ENCODE measurements around the gene FLT1. TPM values are rescaled to one million over a fixed set of nuclear protein-coding genes. Genes with fewer than 3 reads are reported as not detected.

FLT1 gene
- total and polyA plus RNA-seq, 12 donors = 15.2 to 76.3 (median 44.5) TPM

DNA sequence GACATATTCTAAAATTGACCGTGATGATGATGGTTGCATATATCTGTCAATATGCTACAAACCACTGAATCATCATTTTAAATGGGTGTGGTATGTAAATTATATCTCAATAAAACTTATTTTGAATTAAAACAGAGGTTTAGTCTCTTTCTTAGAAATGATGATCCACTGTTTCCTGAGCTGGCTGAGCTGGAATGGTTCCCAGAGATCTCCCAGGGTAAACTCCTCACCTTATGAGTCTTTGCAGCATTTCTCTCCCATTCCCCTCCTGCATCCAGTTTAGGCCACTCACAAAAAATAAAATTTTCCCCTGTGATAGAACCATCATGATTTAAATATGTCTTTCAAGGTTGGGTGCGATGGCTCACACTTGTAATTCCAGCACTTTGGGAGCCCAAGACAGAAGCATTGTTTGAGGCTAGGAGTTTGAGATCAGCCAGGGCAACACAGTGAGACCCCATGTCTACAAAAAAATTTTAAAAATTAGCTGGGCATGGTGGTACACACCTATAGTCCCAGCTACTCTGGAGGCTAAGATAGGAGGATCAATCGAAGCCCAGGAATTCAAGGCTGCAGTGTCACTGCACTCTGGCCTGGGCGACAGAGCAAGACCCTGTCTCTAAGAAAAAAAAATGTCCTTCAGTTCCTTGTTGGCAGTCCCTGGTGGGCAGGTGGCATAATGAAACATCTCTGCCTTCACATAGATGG, 46.1 kb downstream of the FLT1 start:
- peaks cover 0 to 46% (median 12%) of the 10 kb centered on the region in 11 donors for H3K9me3 ChIP-seq

DNA sequence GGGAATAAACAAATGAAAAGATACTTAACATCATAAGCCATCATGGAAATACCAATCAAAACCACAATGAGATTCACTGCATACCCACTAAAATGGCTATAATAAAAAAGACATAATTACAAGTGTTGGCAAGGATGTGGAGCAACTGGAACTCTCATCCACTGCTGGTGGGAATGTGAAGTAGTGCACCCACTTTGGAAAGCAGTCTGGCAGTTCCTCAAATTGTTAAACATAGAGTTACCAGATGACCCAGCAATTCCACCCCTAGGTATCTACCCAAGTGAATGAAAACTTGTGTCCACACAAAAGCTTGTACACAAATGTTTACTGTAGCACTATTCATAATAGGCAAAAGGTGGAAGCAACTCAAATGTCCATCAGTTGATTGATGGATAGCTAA, 46.9 kb downstream of the FLT1 start:
- no peak overlapping the region for H3K27ac ChIP-seq
- H3K4me3 ChIP-seq = no peak overlapping the region
- peaks cover 0 to 35% (median 20%) of the 10 kb centered on the region in 9 donors for H3K4me1 ChIP-seq
- no peak for TF ChIP-seq CTCF (IDR thresholded peaks at IDR 0.05)
- DNase-seq = no peak
- no peak for ATAC-seq
- peaks cover 0 to 51% (median 12%) of the 10 kb centered on the region in 11 donors for H3K9me3 ChIP-seq
- intact Hi-C loops (cut with DNase I) = no loop called here
- peaks cover 0 to 68% (median 12%) of the 10 kb centered on the region in 9 donors for H3K36me3 ChIP-seq
- no peaks in the 10 kb centered on the region for H3K27me3 ChIP-seq

More for the DNA sequence above, 46.1 kb downstream of the FLT1 start:
- H3K4me1 ChIP-seq = peaks cover 0 to 33% (median 14%) of the 10 kb centered on the region in 9 donors
- no peak for TF ChIP-seq CTCF (IDR thresholded peaks at IDR 0.05)
- intact Hi-C loops (cut with DNase I) = no loop called here
- peaks cover 0 to 75% (median 12%) of the 10 kb centered on the region in 9 donors for H3K36me3 ChIP-seq
- no peaks in the 10 kb centered on the region for H3K27me3 ChIP-seq
- ATAC-seq (no peak), DNase-seq (no peak)
- no peak overlapping the region for H3K27ac ChIP-seq
- WGBS, 2 donors = 96% methylated on average over 4 of the region's 4 CpGs
- no peak overlapping the region for H3K4me3 ChIP-seq

GRCh38 chr13:28447206-28447605, 47.7 kb downstream of the FLT1 start:
- Histone ChIP-seq H3K27me3 (no peaks in the 10 kb centered on the region), H3K36me3 (peaks cover 0 to 68% (median 12%) of the 10 kb centered on the region in 9 donors), H3K27ac (no peak overlapping the region), H3K9me3 (peaks cover 0 to 51% (median 12%) of the 10 kb centered on the region in 11 donors), H3K4me1 (peaks cover 0 to 39% (median 19%) of the 10 kb centered on the region in 9 donors), H3K4me3 (no peak overlapping the region)
- no peak for ATAC-seq
- no peak for DNase-seq
- 93 to 100% methylated on average over 2 of the region's 2 CpGs for WGBS, 2 donors
- intact Hi-C loops (cut with DNase I) = no loop called here
- no peak for TF ChIP-seq CTCF (IDR thresholded peaks at IDR 0.05)

GRCh38 chr13:28442839-28443238, 52.1 kb downstream of the FLT1 start:
- peak in 7 of 8 donors; percentile 59 to 85 (median 68) for ATAC-seq
- peaks cover 0 to 49% (median 31%) of the 10 kb centered on the region in 9 donors for H3K4me1 ChIP-seq

More at GRCh38 chr13:28442839-28443238, 52.1 kb downstream of the FLT1 start:
- no peak for TF ChIP-seq CTCF (IDR thresholded peaks at IDR 0.05)
- Histone ChIP-seq H3K4me3 (no peak overlapping the region), H3K36me3 (peaks cover 0 to 68% (median under 1%) of the 10 kb centered on the region in 9 donors), H3K27me3 (no peaks in the 10 kb centered on the region), H3K9me3 (peaks cover 0 to 53% (median 7%) of the 10 kb centered on the region in 11 donors), H3K27ac (peak overlapping the region in 6 of 10 donors; percentile 12 to 41 (median 20))
- DNase-seq = peak in 1 of 2 donors; percentile 18
- intact Hi-C loops (cut with DNase I) = no loop called here
- 20 to 27% methylated on average over 3 of the region's 3 CpGs for WGBS, 2 donors
